ENCODE measurements around the gene KRTAP2-2.

GRCh38 chr17:41058741-41059140 lies 3.7 kb upstream of the KRTAP2-2 start:
- TF ChIP-seq GATA2 (IDR thresholded peaks at IDR 0.05; ENCODE audit: low read depth, low read length) (no peak), GATA3 (IDR thresholded peaks at IDR 0.05; ENCODE audit: low read depth, low read length) (no peak)
